K562 (cell line): ENCODE measurements around the gene ANKRD13B. TPM values are rescaled to one million over a fixed set of nuclear protein-coding genes. Genes with fewer than 3 reads are reported as not detected.

Source experiments
- CHD1 ChIP-seq: fragments of 200-600 bp; sonication (generic); IDR thresholded peaks from one replicate; pipeline ENCODE4 v1.6.1; 2012; ENCODE audit warnings: mild to moderate bottlenecking, moderate library complexity, low read length, inconsistent platforms
- CTBP1 ChIP-seq: fragments of 450-650 bp; IDR thresholded peaks from 2 replicates; pipeline ENCODE4 v1.6.1; 2016; ENCODE audit warnings: borderline replicate concordance
- DPF2 ChIP-seq: fragments of 450-650 bp; IDR thresholded peaks from 2 replicates; pipeline ENCODE4 v1.6.1; 2016
- GATAD2B ChIP-seq: fragments of 450-650 bp; IDR thresholded peaks from 2 replicates; pipeline ENCODE4 v1.6.1; 2017; ENCODE audit warnings: mild to moderate bottlenecking, borderline replicate concordance
- JUND ChIP-seq, 2 experiments: IDR thresholded peaks; 2 replicates in 1 of 2; 3 replicates in 1 of 2; pipeline ENCODE4 v1.6.1; 2011; ENCODE audit warnings: borderline replicate concordance in 2 of 2, low read depth in 2 of 2, low read length in 2 of 2, improper control_type of control experiment in 1 of 2, missing biosample characterization in 1 of 2, missing genetic modification characterization in 1 of 2, missing genetic modification reagents in 1 of 2
- KAT7 ChIP-seq: sonication (generic); formaldehyde crosslinking; IDR thresholded peaks from 2 replicates; pipeline ENCODE4 v1.8.0; 2022; ENCODE audit warnings: missing genetic modification reagents, mild to moderate bottlenecking, borderline replicate concordance
- MIER1 ChIP-seq: fragments of 450-650 bp; IDR thresholded peaks from 2 replicates; pipeline ENCODE4 v1.6.1; 2016; ENCODE audit warnings: antibody characterized with exemption, mild to moderate bottlenecking, low read depth
- RBM25 ChIP-seq: fragments of 200-400 bp; formaldehyde crosslinking; IDR thresholded peaks from 2 replicates; pipeline ENCODE4 v1.6.1; 2018; ENCODE audit warnings: low read length, low read depth, moderate library complexity; ENCODE audit not compliant: severe bottlenecking
- SPI1 ChIP-seq: IDR thresholded peaks from 2 replicates; pipeline ENCODE4 v1.6.1; 2011; ENCODE audit warnings: low read depth, low read length, control low read depth, borderline replicate concordance
- U2AF1 ChIP-seq: fragments of 200-400 bp; formaldehyde crosslinking; optimal IDR thresholded peaks from 2 replicates; pipeline ENCODE3; 2017; ENCODE audit warnings: mild to moderate bottlenecking, low read depth, low read length, moderate library complexity
- ZC3H4 ChIP-seq: sonication (generic); formaldehyde crosslinking; IDR thresholded peaks from 2 replicates; pipeline ENCODE4 v1.9.0; 2021; ENCODE audit warnings: missing genetic modification reagents, borderline replicate concordance
- ZFP30 ChIP-seq: fragments of 250-450 bp; sonication (Bioruptor Pico); IDR thresholded peaks from 2 replicates; pipeline ENCODE4 v1.8.0; 2022; ENCODE audit warnings: moderate library complexity, mild to moderate bottlenecking, inconsistent platforms, borderline replicate concordance
- ZFX ChIP-seq: sonication (generic); formaldehyde crosslinking; IDR thresholded peaks from 2 replicates; pipeline ENCODE4 v1.8.0; 2022; ENCODE audit warnings: mild to moderate bottlenecking, missing genetic modification reagents, moderate library complexity
- ZNF134 ChIP-seq: fragments of 250-450 bp; sonication (Bioruptor Pico); conservative IDR thresholded peaks from 2 replicates; pipeline ENCODE4 v1.4.0; 2020
- ZNF282 ChIP-seq: sonication (generic); formaldehyde crosslinking; IDR thresholded peaks from 2 replicates; pipeline ENCODE4 v1.8.1; 2023; ENCODE audit warnings: missing genetic modification reagents
- ZNF316 ChIP-seq: fragments of 450-650 bp; IDR thresholded peaks from 2 replicates; pipeline ENCODE4 v1.6.1; 2016
- ZNF436 ChIP-seq: fragments of 250-450, 450-650 bp; sonication (Bioruptor Pico); formaldehyde crosslinking; IDR thresholded peaks from 2 replicates; pipeline ENCODE4 v1.7.0; 2020; ENCODE audit warnings: mild to moderate bottlenecking
- ZNF830 ChIP-seq: fragments of 250-450 bp; sonication (Bioruptor Pico); IDR thresholded peaks from 2 replicates; pipeline ENCODE4 v1.5.0; 2021; ENCODE audit warnings: mild to moderate bottlenecking
- ZSCAN32 ChIP-seq: fragments of 450-650 bp; formaldehyde crosslinking; IDR thresholded peaks from 2 replicates; pipeline ENCODE4 v1.4.0; 2020; ENCODE audit warnings: mild to moderate bottlenecking, moderate library complexity
- polyA plus RNA-seq, 8 experiments: library from polyadenylated mRNA; depleted of rRNA in 4 of 8; stranded (reverse) in 5 of 8; unstranded in 3 of 8; fragments of >200 nt; fragmentation: Nextera tagmentation in 2 of 8; fragmentation: Illumina TruSeq in 1 of 8; extraction: Ambion mirVana in 2 of 8; extraction: Trizol in 1 of 8; gene quantifications; 2 replicates each; pipeline versions ENCODE4 v1.2.1 to v1.2.3, GENCODE V29; 2011 to 2014; ENCODE audit warnings: inconsistent platforms in 1 of 8, missing spikeins in 1 of 8
- total RNA-seq, 7 experiments: library from RNA; depleted of rRNA in 6 of 7; stranded (reverse); fragments of >200 nt in 6 of 7; fragmentation: Illumina TruSeq in 2 of 7; extraction: Trizol in 2 of 7; gene quantifications; 2 replicates each; pipeline versions ENCODE4 v1.2.1 to v1.2.3, GENCODE V29; 2011 to 2021; ENCODE audit warnings: low replicate concordance in 1 of 7
- TF ChIP-seq, protein P1 (sequence below): fragments of 250-450 bp; sonication (Bioruptor Pico); IDR thresholded peaks from 2 replicates; pipeline ENCODE4 v1.4.0; 2020
- TF ChIP-seq, protein P2 (sequence below): sonication (generic); formaldehyde crosslinking; IDR thresholded peaks from 2 replicates; pipeline ENCODE4 v1.8.0; 2022; ENCODE audit warnings: mild to moderate bottlenecking, missing genetic modification reagents, borderline replicate concordance

The ANKRD13B gene
- total and polyA plus RNA-seq, 9 of the 15 experiments (the other 6 are each of a cell fraction or from before 2014, with no cell fraction given): 0.15 to 28.1 (median 4.6) TPM

DNA sequence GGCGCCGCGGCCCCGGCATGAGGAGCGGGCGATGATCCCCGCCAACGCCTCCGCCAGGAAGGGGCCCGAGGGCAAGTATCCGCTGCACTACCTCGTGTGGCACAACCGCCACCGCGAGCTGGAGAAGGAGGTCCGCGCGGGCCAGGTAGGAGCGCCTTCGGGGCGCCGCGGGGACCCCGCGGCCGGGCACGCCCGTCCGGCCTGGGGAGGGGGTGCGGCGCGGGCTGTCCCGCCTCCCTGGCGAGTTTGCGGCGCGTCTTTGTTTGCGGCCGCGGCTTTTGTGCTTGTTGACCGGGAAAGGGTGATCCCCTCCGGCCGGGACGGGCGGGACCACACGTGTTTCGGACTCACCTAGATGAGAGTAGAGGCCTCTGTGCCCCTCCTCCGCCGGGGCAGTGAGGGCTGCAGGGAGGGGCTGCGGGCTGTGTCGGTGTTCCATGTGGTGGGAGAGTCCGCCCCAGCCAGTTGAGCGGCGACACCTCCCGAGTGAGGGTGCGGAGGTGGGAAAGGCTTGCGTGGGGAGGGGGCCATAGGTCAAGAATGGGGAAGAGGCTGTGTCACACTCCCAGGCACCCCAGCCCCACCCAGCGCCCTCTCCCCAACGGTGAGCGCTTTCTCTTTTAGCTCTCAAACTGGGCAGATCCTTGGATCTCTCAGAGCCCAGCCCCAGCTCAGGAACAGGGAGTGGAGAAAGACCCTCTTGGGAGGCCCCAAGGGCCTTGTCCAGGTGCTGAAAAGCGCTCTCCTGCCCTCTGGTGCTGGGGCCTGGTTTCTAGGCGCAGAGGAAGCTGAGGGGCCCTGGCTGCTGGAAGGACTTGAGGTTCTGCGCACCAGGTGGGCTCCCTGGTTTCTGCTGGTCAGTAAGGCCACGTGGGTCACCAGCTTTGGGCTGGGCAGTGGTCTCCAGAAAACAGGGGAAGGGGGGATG is 923 bp downstream of the ANKRD13B start (continued):
- TF ChIP-seq, protein P1, sequence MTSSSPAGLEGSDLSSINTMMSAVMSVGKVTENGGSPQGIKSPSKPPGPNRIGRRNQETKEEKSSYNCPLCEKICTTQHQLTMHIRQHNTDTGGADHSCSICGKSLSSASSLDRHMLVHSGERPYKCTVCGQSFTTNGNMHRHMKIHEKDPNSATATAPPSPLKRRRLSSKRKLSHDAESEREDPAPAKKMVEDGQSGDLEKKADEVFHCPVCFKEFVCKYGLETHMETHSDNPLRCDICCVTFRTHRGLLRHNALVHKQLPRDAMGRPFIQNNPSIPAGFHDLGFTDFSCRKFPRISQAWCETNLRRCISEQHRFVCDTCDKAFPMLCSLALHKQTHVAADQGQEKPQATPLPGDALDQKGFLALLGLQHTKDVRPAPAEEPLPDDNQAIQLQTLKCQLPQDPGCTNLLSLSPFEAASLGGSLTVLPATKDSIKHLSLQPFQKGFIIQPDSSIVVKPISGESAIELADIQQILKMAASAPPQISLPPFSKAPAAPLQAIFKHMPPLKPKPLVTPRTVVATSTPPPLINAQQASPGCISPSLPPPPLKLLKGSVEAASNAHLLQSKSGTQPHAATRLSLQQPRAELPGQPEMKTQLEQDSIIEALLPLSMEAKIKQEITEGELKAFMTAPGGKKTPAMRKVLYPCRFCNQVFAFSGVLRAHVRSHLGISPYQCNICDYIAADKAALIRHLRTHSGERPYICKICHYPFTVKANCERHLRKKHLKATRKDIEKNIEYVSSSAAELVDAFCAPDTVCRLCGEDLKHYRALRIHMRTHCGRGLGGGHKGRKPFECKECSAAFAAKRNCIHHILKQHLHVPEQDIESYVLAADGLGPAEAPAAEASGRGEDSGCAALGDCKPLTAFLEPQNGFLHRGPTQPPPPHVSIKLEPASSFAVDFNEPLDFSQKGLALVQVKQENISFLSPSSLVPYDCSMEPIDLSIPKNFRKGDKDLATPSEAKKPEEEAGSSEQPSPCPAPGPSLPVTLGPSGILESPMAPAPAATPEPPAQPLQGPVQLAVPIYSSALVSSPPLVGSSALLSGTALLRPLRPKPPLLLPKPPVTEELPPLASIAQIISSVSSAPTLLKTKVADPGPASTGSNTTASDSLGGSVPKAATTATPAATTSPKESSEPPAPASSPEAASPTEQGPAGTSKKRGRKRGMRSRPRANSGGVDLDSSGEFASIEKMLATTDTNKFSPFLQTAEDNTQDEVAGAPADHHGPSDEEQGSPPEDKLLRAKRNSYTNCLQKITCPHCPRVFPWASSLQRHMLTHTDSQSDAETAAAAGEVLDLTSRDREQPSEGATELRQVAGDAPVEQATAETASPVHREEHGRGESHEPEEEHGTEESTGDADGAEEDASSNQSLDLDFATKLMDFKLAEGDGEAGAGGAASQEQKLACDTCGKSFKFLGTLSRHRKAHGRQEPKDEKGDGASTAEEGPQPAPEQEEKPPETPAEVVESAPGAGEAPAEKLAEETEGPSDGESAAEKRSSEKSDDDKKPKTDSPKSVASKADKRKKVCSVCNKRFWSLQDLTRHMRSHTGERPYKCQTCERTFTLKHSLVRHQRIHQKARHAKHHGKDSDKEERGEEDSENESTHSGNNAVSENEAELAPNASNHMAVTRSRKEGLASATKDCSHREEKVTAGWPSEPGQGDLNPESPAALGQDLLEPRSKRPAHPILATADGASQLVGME (CRISPR knock-in tag): no peak
- no peak for TF ChIP-seq ZNF436
- TF ChIP-seq SPI1: no peak
- no peak for TF ChIP-seq ZNF316
- TF ChIP-seq, protein P2, sequence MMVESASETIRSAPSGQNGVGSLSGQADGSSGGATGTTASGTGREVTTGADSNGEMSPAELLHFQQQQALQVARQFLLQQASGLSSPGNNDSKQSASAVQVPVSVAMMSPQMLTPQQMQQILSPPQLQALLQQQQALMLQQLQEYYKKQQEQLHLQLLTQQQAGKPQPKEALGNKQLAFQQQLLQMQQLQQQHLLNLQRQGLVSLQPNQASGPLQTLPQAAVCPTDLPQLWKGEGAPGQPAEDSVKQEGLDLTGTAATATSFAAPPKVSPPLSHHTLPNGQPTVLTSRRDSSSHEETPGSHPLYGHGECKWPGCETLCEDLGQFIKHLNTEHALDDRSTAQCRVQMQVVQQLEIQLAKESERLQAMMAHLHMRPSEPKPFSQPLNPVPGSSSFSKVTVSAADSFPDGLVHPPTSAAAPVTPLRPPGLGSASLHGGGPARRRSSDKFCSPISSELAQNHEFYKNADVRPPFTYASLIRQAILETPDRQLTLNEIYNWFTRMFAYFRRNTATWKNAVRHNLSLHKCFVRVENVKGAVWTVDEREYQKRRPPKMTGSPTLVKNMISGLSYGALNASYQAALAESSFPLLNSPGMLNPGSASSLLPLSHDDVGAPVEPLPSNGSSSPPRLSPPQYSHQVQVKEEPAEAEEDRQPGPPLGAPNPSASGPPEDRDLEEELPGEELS (CRISPR knock-in tag): no peak; the same call in 1 of the 2 replicates
- TF ChIP-seq RBM25: no peak
- TF ChIP-seq ZNF134: no peak
- TF ChIP-seq JUND (IDR thresholded peaks at IDR 0.05; ENCODE audit: borderline replicate concordance, low read depth, low read length): no peak
- no peak for TF ChIP-seq JUND (tag; IDR thresholded peaks at IDR 0.05; ENCODE audit: borderline replicate concordance, low read depth, low read length)
- peak; percentile 95 for TF ChIP-seq MIER1
- no peak for TF ChIP-seq ZNF282
- TF ChIP-seq ZFX: peak; percentile 50
- no peak for TF ChIP-seq DPF2
- TF ChIP-seq ZFP30 (CRISPR knock-in tag): no peak
- TF ChIP-seq GATAD2B: no peak
- no peak for TF ChIP-seq ZC3H4 (CRISPR knock-in tag)
- TF ChIP-seq KAT7 (CRISPR knock-in tag): no peak
- no peak; the same call in none of the 2 replicates for TF ChIP-seq CTBP1
- TF ChIP-seq ZNF830: no peak
- no peak for TF ChIP-seq ZSCAN32 (CRISPR knock-in tag)
- TF ChIP-seq U2AF1: no peak
- TF ChIP-seq CHD1: no peak
